Measurements from ENCODE around the gene CACYBP. TPM values are rescaled to one million over a fixed set of nuclear protein-coding genes. Genes with fewer than 3 reads are reported as not detected.

CACYBP gene
- total and polyA plus RNA-seq, 2 of the 13 experiments (the other 11 are each of a cell fraction or from before 2014, with no cell fraction given): 18.4 to 183 TPM

- TF ChIP-seq IRF9 (CRISPR knock-in tag; IDR thresholded peaks at IDR 0.05; ENCODE audit: borderline replicate concordance) (peak; percentile 59; the same call in 1 of the 2 replicates), RNF2 (conservative IDR thresholded peaks at IDR 0.05; ENCODE audit: low read depth) (no peak; the same call in 1 of the 2 replicates), RFX3 (CRISPR knock-in tag; IDR thresholded peaks at IDR 0.05) (no peak), KDM3A (CRISPR knock-in tag; IDR thresholded peaks at IDR 0.05; ENCODE audit: low read depth) (peak; percentile 76; the same call in 1 of the 2 replicates), CHD2 (IDR thresholded peaks at IDR 0.05; ENCODE audit: low read depth, low read length) (peak; percentile 92), CAMTA2 (CRISPR knock-in tag; IDR thresholded peaks at IDR 0.05; ENCODE audit: borderline replicate concordance) (no peak), FOXK2 (IDR thresholded peaks at IDR 0.05) (peak; percentile 43; the same call in 1 of the 2 replicates), NFYC (CRISPR knock-in tag; IDR thresholded peaks at IDR 0.05) (no peak; the same call in 1 of the 2 replicates), ZFP37 (CRISPR knock-in tag; IDR thresholded peaks at IDR 0.05; ENCODE audit: borderline replicate concordance) (no peak), YEATS4 (CRISPR knock-in tag; IDR thresholded peaks at IDR 0.05; ENCODE audit: borderline replicate concordance) (peak; percentile 87; the same call in 1 of the 2 replicates), PBX2 (CRISPR knock-in tag; IDR thresholded peaks at IDR 0.05) (no peak), BRD4 (CRISPR knock-in tag; IDR thresholded peaks at IDR 0.05) (no peak), ZFP36 (IDR thresholded peaks at IDR 0.05; ENCODE audit: borderline replicate concordance, low read depth, low read length, partially characterized antibody) (no peak), EHMT2 (IDR thresholded peaks at IDR 0.05; ENCODE audit: borderline replicate concordance, low read depth, low read length) (peak; percentile 48; the same call in 1 of the 2 replicates), ZNF407 (CRISPR knock-in tag; IDR thresholded peaks at IDR 0.05; ENCODE audit: not compliant biosample characterization) (no peak), SNAPC5 (CRISPR knock-in tag; IDR thresholded peaks at IDR 0.05; ENCODE audit: borderline replicate concordance) (no peak), RBM22 (optimal IDR thresholded peaks at IDR 0.05; ENCODE audit: low read length) (no peak), SP1 (IDR thresholded peaks at IDR 0.05) (no peak), SP1 (CRISPR knock-in tag; IDR thresholded peaks at IDR 0.05) (peak; percentile 97)
These were observed 23.5 kb downstream of the CACYBP start, which contains the start of gene MRPS14 (continued) for GRCh38 chr1:175023043-175023921.

All from HepG2 (cell line).